Lower leg skin (tissue), 3 donors: Measurements from ENCODE around the gene C22orf31.

Experiments
- POLR2A ChIP-seq, 2 donors: fragments of 450-650 bp; IDR thresholded peaks; one replicate each; pipeline ENCODE4 v1.6.1; 2016 to 2017; ENCODE audit warnings: antibody characterized with exemption in 2 of 2, mild to moderate bottlenecking in 1 of 2, moderate library complexity in 1 of 2
- TF ChIP-seq, protein P1 (sequence below), 3 donors: fragments of 450-650 bp; IDR thresholded peaks; one replicate each; pipeline ENCODE4 v1.5.1; 2016; ENCODE audit warnings: antibody characterized with exemption in 3 of 3, mild to moderate bottlenecking in 3 of 3, moderate library complexity in 2 of 3

GRCh38 chr22:29087012-29087411 is 25.4 kb upstream of the C22orf31 start:
- TF ChIP-seq, protein P1, sequence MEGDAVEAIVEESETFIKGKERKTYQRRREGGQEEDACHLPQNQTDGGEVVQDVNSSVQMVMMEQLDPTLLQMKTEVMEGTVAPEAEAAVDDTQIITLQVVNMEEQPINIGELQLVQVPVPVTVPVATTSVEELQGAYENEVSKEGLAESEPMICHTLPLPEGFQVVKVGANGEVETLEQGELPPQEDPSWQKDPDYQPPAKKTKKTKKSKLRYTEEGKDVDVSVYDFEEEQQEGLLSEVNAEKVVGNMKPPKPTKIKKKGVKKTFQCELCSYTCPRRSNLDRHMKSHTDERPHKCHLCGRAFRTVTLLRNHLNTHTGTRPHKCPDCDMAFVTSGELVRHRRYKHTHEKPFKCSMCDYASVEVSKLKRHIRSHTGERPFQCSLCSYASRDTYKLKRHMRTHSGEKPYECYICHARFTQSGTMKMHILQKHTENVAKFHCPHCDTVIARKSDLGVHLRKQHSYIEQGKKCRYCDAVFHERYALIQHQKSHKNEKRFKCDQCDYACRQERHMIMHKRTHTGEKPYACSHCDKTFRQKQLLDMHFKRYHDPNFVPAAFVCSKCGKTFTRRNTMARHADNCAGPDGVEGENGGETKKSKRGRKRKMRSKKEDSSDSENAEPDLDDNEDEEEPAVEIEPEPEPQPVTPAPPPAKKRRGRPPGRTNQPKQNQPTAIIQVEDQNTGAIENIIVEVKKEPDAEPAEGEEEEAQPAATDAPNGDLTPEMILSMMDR (IDR thresholded peaks at IDR 0.05), result no peak
- TF ChIP-seq POLR2A (IDR thresholded peaks at IDR 0.05), result no peak
